HEK293 (cell line): ENCODE data around the gene PLEKHM2.

ENCODE experiments used
- BCL11B ChIP-seq: fragments of 450-650 bp; formaldehyde crosslinking; IDR thresholded peaks from 2 replicates; pipeline ENCODE4 v1.5.1; 2016; ENCODE audit warnings: low read depth, missing biosample characterization, missing genetic modification characterization
- SCRT2 ChIP-seq: fragments of 450-650 bp; formaldehyde crosslinking; IDR thresholded peaks from 2 replicates; pipeline ENCODE4 v1.5.1; 2016; ENCODE audit warnings: missing biosample characterization, missing genetic modification characterization
- ZBTB21 ChIP-seq: fragments of 450-650 bp; formaldehyde crosslinking; IDR thresholded peaks from 2 replicates; pipeline ENCODE4 v1.5.1; 2017; ENCODE audit warnings: missing biosample characterization, missing genetic modification characterization
- ZBTB48 ChIP-seq: fragments of 450-650 bp; formaldehyde crosslinking; IDR thresholded peaks from 2 replicates; pipeline ENCODE4 v1.5.1; 2016; ENCODE audit warnings: missing biosample characterization, missing genetic modification characterization
- ZEB2 ChIP-seq: fragments of 450-650 bp; formaldehyde crosslinking; IDR thresholded peaks from 2 replicates; pipeline ENCODE4 v1.5.1; 2016; ENCODE audit warnings: missing biosample characterization, missing genetic modification characterization
- ZFP41 ChIP-seq: fragments of 450-650 bp; formaldehyde crosslinking; IDR thresholded peaks from 2 replicates; pipeline ENCODE4 v1.5.1; 2016; ENCODE audit warnings: missing biosample characterization, missing genetic modification characterization, borderline replicate concordance
- ZFP69B ChIP-seq: fragments of 450-650 bp; formaldehyde crosslinking; IDR thresholded peaks from 2 replicates; pipeline ENCODE4 v1.5.1; 2016; ENCODE audit warnings: missing biosample characterization, missing genetic modification characterization
- ZNF19 ChIP-seq: fragments of 450-650 bp; formaldehyde crosslinking; IDR thresholded peaks from 2 replicates; pipeline ENCODE4; 2016; ENCODE audit warnings: missing biosample characterization, missing genetic modification characterization, low read depth
- ZNF211 ChIP-seq: fragments of 450-650 bp; formaldehyde crosslinking; IDR thresholded peaks from 2 replicates; pipeline ENCODE4 v1.5.1; 2016; ENCODE audit warnings: low read depth, missing biosample characterization, missing genetic modification characterization
- ZNF266 ChIP-seq: fragments of 450-650 bp; formaldehyde crosslinking; IDR thresholded peaks from 2 replicates; pipeline ENCODE4 v1.5.1; 2016; ENCODE audit warnings: missing biosample characterization, missing genetic modification characterization, low read depth
- ZNF292 ChIP-seq: fragments of 450-650 bp; formaldehyde crosslinking; IDR thresholded peaks from 2 replicates; pipeline ENCODE4 v1.5.1; 2016; ENCODE audit warnings: low read depth, missing biosample characterization, missing genetic modification characterization, borderline replicate concordance
- ZNF529 ChIP-seq: fragments of 450-650 bp; formaldehyde crosslinking; IDR thresholded peaks from 2 replicates; pipeline ENCODE4 v1.5.1; 2017; ENCODE audit warnings: missing genetic modification characterization, missing biosample characterization; ENCODE audit not compliant: insufficient replicate concordance
- ZNF549 ChIP-seq: fragments of 450-650 bp; IDR thresholded peaks from 2 replicates; pipeline ENCODE4 v1.5.1; 2018; ENCODE audit warnings: missing biosample characterization, missing genetic modification characterization, mild to moderate bottlenecking, inconsistent platforms, moderate library complexity
- ZNF558 ChIP-seq: fragments of 450-650 bp; formaldehyde crosslinking; IDR thresholded peaks from 2 replicates; pipeline ENCODE4 v1.5.1; 2016; ENCODE audit warnings: missing biosample characterization, missing genetic modification characterization
- ZNF560 ChIP-seq: fragments of 450-650 bp; formaldehyde crosslinking; IDR thresholded peaks from 2 replicates; pipeline ENCODE4 v1.5.1; 2017; ENCODE audit warnings: missing biosample characterization, missing genetic modification characterization, borderline replicate concordance
- ZNF621 ChIP-seq: fragments of 450-650 bp; formaldehyde crosslinking; IDR thresholded peaks from 2 replicates; pipeline ENCODE4 v1.5.1; 2017; ENCODE audit warnings: missing biosample characterization, missing genetic modification characterization
- ZNF626 ChIP-seq: fragments of 450-650 bp; sonication (Bioruptor Pico); formaldehyde crosslinking; IDR thresholded peaks from 2 replicates; pipeline ENCODE4 v1.5.1; 2018; ENCODE audit warnings: missing biosample characterization, missing genetic modification characterization, inconsistent platforms
- ZNF670 ChIP-seq: fragments of 450-650 bp; formaldehyde crosslinking; IDR thresholded peaks from 2 replicates; pipeline ENCODE4 v1.5.1; 2016; ENCODE audit warnings: missing biosample characterization, missing genetic modification characterization, low read depth
- ZNF701 ChIP-seq: fragments of 450-650 bp; formaldehyde crosslinking; IDR thresholded peaks from 2 replicates; pipeline ENCODE4 v1.5.1; 2016; ENCODE audit warnings: missing biosample characterization, missing genetic modification characterization
- ZNF707 ChIP-seq: fragments of 450-650 bp; formaldehyde crosslinking; IDR thresholded peaks from 2 replicates; pipeline ENCODE4 v1.5.1; 2016; ENCODE audit warnings: missing biosample characterization, missing genetic modification characterization
- ZNF792 ChIP-seq: fragments of 450-650 bp; formaldehyde crosslinking; IDR thresholded peaks from 2 replicates; pipeline ENCODE4 v1.5.1; 2016; ENCODE audit warnings: missing biosample characterization, missing genetic modification characterization
- ZSCAN16 ChIP-seq: fragments of 450-650 bp; formaldehyde crosslinking; IDR thresholded peaks from 2 replicates; pipeline ENCODE4 v1.5.1; 2016; ENCODE audit warnings: missing biosample characterization, missing genetic modification characterization
- TF ChIP-seq, protein P1 (sequence below): fragments of 450-650 bp; IDR thresholded peaks from 2 replicates; pipeline ENCODE4 v1.5.1; 2018; ENCODE audit warnings: missing biosample characterization, missing genetic modification characterization
- TF ChIP-seq, protein P2 (sequence below): fragments of 450-650 bp; formaldehyde crosslinking; conservative IDR thresholded peaks from 2 replicates; pipeline ENCODE4 v1.5.1; 2016; ENCODE audit warnings: low read depth, missing biosample characterization, missing genetic modification characterization
- TF ChIP-seq, protein P3 (sequence below): fragments of 450-650 bp; formaldehyde crosslinking; IDR thresholded peaks from 2 replicates; pipeline ENCODE4 v1.5.1; 2016; ENCODE audit warnings: missing biosample characterization, missing genetic modification characterization
- TF ChIP-seq, protein P4 (sequence below): fragments of 450-650 bp; formaldehyde crosslinking; IDR thresholded peaks from 2 replicates; pipeline ENCODE4 v1.5.1; 2017; ENCODE audit warnings: missing biosample characterization, missing genetic modification characterization
- TF ChIP-seq, protein P5 (sequence below): fragments of 450-650 bp; formaldehyde crosslinking; IDR thresholded peaks from 2 replicates; pipeline ENCODE4 v1.5.1; 2016; ENCODE audit warnings: missing biosample characterization, missing genetic modification characterization, low read depth

The PLEKHM2 gene

DNA sequence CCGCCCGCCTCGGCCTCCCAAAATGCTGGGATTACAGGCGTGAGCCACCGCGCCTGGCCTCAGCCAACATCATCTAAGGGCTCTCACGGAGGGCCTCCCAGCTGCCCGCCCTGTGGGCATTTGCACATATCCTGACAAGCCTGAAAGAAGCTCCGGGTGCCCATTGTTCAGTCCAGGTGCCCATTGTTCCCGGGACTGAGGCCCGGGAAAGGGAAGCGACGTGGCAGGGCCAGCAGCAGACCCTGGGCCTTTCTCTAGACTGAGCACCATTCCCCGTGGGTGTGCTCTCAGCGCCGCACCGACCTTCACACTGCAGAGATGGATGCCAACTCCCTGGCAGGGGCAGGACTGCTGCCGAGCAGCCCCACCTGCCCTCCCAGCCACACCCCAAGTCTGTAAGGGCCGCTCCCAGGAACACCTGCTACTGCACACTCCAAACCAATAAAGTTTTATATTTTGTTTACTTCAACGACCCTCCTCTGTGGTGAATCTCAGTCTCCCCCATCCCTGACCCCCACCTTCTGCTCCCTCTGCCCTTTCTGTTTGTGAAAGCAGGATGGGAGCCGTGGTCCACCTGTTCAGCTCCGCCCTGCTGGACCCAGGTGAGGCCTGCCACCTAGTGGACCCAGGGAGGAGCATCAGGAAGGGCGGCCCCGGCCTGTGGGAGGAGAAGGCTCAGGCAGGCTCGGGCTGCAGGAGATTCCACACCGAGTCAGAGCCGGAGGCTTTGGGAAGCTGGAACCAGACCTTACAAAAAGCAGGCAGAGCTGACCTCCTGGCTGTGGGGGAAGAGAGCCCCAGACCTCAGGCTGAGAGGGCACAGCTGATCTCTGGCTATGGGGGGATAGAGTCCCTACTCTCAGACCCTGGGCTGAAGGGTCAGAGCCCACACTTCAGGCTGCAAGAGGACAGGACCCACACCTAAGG is 57.1 kb downstream of the PLEKHM2 start (continued):
- TF ChIP-seq, protein P1, sequence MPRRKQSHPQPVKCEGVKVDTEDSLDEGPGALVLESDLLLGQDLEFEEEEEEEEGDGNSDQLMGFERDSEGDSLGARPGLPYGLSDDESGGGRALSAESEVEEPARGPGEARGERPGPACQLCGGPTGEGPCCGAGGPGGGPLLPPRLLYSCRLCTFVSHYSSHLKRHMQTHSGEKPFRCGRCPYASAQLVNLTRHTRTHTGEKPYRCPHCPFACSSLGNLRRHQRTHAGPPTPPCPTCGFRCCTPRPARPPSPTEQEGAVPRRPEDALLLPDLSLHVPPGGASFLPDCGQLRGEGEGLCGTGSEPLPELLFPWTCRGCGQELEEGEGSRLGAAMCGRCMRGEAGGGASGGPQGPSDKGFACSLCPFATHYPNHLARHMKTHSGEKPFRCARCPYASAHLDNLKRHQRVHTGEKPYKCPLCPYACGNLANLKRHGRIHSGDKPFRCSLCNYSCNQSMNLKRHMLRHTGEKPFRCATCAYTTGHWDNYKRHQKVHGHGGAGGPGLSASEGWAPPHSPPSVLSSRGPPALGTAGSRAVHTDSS (tag by site-specific recombination): no peak
- TF ChIP-seq ZSCAN16 (tag by site-specific recombination): no peak
- TF ChIP-seq, protein P2, sequence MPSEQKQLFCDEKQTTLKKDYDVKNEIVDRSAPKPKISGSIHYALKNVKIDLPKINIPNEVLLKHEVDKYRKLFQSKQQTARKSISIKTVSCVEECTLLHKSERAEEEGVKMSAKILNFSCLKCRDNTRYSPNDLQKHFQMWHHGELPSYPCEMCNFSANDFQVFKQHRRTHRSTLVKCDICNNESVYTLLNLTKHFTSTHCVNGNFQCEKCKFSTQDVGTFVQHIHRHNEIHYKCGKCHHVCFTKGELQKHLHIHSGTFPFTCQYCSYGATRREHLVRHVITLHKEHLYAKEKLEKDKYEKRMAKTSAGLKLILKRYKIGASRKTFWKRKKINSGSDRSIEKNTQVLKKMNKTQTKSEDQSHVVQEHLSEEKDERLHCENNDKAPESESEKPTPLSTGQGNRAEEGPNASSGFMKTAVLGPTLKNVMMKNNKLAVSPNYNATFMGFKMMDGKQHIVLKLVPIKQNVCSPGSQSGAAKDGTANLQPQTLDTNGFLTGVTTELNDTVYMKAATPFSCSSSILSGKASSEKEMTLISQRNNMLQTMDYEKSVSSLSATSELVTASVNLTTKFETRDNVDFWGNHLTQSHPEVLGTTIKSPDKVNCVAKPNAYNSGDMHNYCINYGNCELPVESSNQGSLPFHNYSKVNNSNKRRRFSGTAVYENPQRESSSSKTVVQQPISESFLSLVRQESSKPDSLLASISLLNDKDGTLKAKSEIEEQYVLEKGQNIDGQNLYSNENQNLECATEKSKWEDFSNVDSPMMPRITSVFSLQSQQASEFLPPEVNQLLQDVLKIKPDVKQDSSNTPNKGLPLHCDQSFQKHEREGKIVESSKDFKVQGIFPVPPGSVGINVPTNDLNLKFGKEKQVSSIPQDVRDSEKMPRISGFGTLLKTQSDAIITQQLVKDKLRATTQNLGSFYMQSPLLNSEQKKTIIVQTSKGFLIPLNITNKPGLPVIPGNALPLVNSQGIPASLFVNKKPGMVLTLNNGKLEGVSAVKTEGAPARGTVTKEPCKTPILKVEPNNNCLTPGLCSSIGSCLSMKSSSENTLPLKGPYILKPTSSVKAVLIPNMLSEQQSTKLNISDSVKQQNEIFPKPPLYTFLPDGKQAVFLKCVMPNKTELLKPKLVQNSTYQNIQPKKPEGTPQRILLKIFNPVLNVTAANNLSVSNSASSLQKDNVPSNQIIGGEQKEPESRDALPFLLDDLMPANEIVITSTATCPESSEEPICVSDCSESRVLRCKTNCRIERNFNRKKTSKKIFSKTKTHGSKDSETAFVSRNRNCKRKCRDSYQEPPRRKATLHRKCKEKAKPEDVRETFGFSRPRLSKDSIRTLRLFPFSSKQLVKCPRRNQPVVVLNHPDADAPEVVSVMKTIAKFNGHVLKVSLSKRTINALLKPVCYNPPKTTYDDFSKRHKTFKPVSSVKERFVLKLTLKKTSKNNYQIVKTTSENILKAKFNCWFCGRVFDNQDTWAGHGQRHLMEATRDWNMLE (tag by site-specific recombination): no peak
- no peak for TF ChIP-seq ZBTB48 (tag by site-specific recombination)
- no peak for TF ChIP-seq ZNF621 (tag by site-specific recombination)
- no peak for TF ChIP-seq ZNF558 (tag by site-specific recombination)
- TF ChIP-seq ZNF701 (tag by site-specific recombination): no peak
- TF ChIP-seq ZNF19: no peak
- TF ChIP-seq BCL11B (tag by site-specific recombination): no peak
- TF ChIP-seq, protein P3, sequence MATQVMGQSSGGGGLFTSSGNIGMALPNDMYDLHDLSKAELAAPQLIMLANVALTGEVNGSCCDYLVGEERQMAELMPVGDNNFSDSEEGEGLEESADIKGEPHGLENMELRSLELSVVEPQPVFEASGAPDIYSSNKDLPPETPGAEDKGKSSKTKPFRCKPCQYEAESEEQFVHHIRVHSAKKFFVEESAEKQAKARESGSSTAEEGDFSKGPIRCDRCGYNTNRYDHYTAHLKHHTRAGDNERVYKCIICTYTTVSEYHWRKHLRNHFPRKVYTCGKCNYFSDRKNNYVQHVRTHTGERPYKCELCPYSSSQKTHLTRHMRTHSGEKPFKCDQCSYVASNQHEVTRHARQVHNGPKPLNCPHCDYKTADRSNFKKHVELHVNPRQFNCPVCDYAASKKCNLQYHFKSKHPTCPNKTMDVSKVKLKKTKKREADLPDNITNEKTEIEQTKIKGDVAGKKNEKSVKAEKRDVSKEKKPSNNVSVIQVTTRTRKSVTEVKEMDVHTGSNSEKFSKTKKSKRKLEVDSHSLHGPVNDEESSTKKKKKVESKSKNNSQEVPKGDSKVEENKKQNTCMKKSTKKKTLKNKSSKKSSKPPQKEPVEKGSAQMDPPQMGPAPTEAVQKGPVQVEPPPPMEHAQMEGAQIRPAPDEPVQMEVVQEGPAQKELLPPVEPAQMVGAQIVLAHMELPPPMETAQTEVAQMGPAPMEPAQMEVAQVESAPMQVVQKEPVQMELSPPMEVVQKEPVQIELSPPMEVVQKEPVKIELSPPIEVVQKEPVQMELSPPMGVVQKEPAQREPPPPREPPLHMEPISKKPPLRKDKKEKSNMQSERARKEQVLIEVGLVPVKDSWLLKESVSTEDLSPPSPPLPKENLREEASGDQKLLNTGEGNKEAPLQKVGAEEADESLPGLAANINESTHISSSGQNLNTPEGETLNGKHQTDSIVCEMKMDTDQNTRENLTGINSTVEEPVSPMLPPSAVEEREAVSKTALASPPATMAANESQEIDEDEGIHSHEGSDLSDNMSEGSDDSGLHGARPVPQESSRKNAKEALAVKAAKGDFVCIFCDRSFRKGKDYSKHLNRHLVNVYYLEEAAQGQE (tag by site-specific recombination): no peak
- peak; percentile 99 for TF ChIP-seq SCRT2 (tag by site-specific recombination)
- TF ChIP-seq ZNF670 (tag by site-specific recombination): no peak
- no peak for TF ChIP-seq ZNF529 (tag by site-specific recombination)
- TF ChIP-seq ZFP41 (tag by site-specific recombination): no peak
- no peak for TF ChIP-seq ZNF292 (tag by site-specific recombination)
- TF ChIP-seq, protein P4, sequence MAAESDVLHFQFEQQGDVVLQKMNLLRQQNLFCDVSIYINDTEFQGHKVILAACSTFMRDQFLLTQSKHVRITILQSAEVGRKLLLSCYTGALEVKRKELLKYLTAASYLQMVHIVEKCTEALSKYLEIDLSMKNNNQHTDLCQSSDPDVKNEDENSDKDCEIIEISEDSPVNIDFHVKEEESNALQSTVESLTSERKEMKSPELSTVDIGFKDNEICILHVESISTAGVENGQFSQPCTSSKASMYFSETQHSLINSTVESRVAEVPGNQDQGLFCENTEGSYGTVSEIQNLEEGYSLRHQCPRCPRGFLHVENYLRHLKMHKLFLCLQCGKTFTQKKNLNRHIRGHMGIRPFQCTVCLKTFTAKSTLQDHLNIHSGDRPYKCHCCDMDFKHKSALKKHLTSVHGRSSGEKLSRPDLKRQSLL: no peak
- TF ChIP-seq ZNF626 (tag by site-specific recombination): no peak
- no peak for TF ChIP-seq ZNF549 (tag by site-specific recombination)
- no peak for TF ChIP-seq ZBTB21 (tag by site-specific recombination)
- TF ChIP-seq ZFP69B (tag by site-specific recombination): no peak
- no peak for TF ChIP-seq ZNF266
- no peak for TF ChIP-seq ZNF792 (tag by site-specific recombination)
- TF ChIP-seq, protein P5, sequence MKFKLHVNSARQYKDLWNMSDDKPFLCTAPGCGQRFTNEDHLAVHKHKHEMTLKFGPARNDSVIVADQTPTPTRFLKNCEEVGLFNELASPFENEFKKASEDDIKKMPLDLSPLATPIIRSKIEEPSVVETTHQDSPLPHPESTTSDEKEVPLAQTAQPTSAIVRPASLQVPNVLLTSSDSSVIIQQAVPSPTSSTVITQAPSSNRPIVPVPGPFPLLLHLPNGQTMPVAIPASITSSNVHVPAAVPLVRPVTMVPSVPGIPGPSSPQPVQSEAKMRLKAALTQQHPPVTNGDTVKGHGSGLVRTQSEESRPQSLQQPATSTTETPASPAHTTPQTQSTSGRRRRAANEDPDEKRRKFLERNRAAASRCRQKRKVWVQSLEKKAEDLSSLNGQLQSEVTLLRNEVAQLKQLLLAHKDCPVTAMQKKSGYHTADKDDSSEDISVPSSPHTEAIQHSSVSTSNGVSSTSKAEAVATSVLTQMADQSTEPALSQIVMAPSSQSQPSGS (tag by site-specific recombination): no peak
- no peak for TF ChIP-seq ZNF560 (tag by site-specific recombination)
- TF ChIP-seq ZNF211 (tag by site-specific recombination): no peak
- TF ChIP-seq ZNF707 (tag by site-specific recombination): no peak
- TF ChIP-seq ZEB2 (tag by site-specific recombination): peak; percentile 73; the same call in 1 of the 2 replicates
